ENCODE measurements around the gene PIK3R6.

PIK3R6 gene

GRCh38 chr17:8849311-8850041 is 18.0 kb downstream of the PIK3R6 start:
- no peak for DNase-seq

DNA sequence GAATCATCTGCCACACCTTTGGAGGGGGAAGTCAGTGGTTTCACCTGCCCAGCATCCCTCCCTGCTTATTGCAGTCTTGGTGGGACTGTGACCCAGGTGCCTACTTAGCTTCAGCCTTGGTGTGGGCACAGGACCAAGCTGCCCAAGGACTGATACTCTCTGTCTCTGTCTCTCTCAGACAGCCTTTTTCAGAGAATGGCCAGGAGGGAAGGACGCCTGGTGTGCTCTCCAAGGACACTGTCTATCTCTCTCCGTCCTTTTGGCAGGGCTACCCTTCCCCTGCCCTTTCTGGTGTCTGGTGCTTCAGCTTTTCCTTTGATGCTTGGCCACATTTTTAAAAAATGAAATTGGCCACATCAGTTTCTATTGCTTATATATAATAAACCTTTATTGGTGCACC is 19.6 kb downstream of the PIK3R6 start:
- no peak for DNase-seq

GRCh38 chr17:8846768-8847211 is 20.7 kb downstream of the PIK3R6 start:
- no peak for DNase-seq

GRCh38 chr17:8844229-8845218 is 22.9 kb downstream of the PIK3R6 start:
- no peak for DNase-seq

GRCh38 chr17:8843344-8843743 is 24.1 kb downstream of the PIK3R6 start:
- no peak for DNase-seq

GRCh38 chr17:8841844-8842243 is 25.6 kb downstream of the PIK3R6 start:
- no peak for DNase-seq

- no peak for DNase-seq
These were observed 28.0 kb downstream of the PIK3R6 start for GRCh38 chr17:8839410-8839935.

- DNase-seq = no peak
These were observed 28.9 kb downstream of the PIK3R6 start for GRCh38 chr17:8838551-8839095.

DNA sequence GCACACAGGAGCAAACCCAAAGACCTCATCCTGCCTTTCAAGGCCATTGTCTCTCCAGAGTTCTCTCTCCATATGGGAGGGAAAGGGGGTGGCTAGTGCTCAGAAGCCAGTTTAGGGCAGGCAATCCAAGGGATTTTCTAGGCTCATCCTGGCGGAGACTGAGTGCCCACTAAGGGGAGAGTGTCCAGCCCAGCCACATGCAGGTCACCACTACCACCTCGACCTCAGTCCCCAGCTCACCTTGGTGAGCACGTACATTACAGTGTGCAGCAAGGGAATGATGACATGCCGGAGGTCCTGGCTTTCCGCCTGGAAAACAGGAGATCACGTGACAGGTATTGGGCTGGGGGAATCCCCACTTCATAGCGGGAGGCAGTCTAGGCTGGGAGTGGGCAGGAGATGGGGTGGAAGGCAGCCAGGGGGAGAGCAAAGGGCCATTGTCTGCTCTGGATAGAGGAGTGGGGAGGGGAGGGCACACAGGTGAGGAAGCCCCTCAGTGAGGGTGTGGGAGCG is 29.9 kb downstream of the PIK3R6 start:
- DNase-seq = no peak

- no peak for DNase-seq
These were observed 30.5 kb downstream of the PIK3R6 start for GRCh38 chr17:8836821-8837562.

GRCh38 chr17:8835631-8836364 is 31.7 kb downstream of the PIK3R6 start:
- no peak for DNase-seq

DNA sequence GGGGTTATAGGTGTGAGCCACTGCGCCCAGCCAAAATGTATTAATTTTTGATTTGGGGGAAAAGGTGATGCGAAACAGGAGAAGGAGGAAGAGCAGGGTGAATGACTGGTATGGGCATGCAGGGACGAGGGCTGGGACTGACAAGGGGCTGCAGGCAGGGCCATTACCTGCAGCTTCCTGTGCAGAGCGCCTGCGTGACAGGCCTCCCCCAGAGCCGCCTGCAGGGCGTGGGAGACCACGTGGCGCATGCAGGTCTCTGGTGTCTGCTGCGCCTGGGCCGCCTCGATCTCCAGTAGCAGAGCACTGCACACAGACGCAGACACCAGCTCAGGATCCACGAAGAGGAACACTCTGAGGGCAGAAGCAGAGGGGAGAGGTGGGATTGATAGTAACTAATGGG is 32.4 kb downstream of the PIK3R6 start:
- DNase-seq = no peak

DNA sequence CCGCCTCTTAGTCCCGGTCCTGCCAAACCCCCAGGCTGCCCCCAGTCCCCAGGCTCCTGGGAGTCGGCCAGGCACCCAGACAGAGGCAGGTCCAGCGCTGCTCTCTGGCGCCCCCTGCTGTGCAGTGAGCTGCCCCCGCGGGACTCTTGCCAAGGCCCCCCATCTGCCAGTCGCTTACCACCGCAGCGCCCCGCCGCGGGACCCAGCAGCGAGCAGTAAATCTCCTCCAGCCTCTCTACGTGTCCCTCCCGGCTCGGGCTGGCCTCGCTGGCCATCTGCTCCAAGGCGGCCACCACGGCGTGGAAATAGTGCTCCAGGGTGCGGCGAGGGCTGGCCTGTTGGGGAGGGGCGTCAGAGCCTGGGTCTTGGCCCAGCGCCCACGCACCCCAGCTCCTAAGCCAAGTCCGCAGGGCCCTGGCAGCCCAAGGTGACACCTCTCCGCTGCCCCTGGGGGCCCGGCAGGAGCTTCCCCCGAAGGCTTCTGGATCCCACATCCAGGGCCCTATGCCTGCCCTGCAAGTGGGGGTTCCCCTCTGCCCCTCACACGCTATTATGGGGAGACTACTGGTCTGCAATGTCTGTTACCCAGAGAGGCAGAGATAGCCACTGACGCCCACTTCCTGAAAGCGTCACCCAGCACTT is 34.6 kb downstream of the PIK3R6 start:
- peak; percentile 33 for DNase-seq

DNA sequence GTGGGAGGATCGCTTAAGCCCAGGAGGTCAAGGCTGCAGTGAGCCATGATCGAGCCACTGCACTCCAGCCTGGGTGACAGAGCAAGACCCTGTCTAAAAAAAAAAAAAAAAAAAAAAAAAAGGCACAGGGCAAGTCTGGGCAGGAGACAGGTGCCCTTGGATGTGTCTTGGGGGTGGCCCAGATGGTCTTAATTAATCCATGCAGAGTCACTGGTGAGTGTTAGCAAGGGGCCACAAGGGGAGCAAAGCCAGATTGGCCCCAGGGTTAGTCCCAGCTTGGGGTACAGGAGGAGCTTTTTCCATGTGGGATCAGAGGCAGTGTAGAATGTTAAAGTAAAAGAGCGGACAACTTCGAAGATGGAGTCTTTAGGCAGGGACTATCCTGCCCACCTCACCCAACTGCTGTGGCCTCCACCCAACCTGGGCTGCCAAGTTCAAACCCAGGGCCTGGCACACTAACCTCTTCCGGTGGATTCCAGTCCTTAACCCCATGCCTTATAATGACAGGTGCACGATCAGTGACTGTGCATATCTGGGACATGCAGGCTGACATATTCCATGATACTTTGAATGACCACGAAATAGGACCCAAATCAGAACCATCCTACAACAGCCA is 36.1 kb downstream of the PIK3R6 start:
- DNase-seq = no peak

DNA sequence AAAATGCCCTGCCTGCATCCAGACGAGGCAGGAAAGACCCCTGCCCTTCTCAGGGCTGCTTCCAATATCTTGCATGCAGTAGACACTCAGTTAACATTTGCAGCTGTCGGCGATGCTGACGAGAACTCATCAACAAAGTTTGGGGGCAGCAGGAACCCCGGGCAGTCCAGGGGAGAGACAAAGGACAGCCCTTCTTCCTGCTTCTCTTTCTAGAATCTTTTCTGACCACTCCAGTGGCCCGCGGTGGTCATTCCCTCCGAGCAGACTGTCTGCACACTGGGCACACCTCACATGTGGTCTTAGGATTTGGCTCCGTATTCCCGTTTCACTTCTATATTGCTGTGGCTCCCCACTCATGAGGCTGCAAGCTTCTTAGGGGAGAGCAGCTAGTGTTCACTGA is 37.3 kb downstream of the PIK3R6 start:
- DNase-seq = no peak

- DNase-seq = no peak
These were observed 38.2 kb downstream of the PIK3R6 start for GRCh38 chr17:8829036-8829941.

- DNase-seq = no peak
These were observed 39.0 kb downstream of the PIK3R6 start for GRCh38 chr17:8828517-8828875.

- no peak for DNase-seq
These were observed 40.6 kb downstream of the PIK3R6 start for GRCh38 chr17:8826808-8827435.

GRCh38 chr17:8825802-8826201 is 41.7 kb downstream of the PIK3R6 start:
- DNase-seq = no peak
